Measurements from ENCODE around the gene PIGU.

DNA sequence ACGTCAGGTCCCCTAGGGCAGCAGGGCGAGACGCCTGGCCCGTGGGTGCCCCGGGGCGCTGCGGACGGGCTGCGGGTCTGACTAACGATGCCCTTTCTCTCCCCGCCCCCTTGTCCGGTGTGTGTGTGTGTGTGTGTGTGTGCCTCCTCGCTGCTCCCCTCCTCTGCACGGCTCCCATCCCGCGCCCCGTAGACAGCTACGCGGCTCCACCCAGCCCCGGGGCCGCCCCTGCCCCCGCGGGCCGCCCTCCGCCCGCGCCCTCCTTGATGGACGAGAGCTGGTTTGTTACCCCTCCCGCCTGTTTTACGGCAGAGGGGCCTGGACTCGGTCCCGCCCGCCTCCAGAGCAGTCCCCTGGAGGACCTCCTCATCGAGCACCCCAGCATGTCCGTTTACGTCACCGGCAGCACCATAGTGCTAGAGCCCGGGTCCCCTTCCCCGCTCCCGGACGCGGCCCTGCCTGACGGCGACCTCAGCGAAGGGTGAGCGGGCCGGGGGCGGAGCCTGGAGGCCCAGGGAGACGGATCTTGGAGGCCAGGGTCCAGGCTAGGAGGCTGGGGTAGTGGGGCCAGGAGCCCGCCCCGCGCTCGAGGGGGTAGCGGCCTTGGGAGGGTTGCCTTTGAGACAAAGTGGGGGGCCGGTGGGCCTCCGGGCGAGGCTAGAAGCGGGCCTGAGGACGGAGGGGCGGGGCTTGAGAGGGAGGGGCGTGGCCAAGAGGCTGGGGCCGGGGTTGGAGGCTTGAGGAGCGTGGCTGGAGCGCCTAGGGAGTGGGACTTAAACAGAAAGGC, 32.3 kb upstream of the PIGU start:
- TF ChIP-seq, protein P1, sequence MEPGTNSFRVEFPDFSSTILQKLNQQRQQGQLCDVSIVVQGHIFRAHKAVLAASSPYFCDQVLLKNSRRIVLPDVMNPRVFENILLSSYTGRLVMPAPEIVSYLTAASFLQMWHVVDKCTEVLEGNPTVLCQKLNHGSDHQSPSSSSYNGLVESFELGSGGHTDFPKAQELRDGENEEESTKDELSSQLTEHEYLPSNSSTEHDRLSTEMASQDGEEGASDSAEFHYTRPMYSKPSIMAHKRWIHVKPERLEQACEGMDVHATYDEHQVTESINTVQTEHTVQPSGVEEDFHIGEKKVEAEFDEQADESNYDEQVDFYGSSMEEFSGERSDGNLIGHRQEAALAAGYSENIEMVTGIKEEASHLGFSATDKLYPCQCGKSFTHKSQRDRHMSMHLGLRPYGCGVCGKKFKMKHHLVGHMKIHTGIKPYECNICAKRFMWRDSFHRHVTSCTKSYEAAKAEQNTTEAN (CRISPR knock-in tag; conservative IDR thresholded peaks at IDR 0.05), result no peak
- TF ChIP-seq HNRNPLL (IDR thresholded peaks at IDR 0.05; ENCODE audit: low read depth, low read length, poor library complexity, severe bottlenecking), result peak; percentile 26
- TF ChIP-seq, protein P2, sequence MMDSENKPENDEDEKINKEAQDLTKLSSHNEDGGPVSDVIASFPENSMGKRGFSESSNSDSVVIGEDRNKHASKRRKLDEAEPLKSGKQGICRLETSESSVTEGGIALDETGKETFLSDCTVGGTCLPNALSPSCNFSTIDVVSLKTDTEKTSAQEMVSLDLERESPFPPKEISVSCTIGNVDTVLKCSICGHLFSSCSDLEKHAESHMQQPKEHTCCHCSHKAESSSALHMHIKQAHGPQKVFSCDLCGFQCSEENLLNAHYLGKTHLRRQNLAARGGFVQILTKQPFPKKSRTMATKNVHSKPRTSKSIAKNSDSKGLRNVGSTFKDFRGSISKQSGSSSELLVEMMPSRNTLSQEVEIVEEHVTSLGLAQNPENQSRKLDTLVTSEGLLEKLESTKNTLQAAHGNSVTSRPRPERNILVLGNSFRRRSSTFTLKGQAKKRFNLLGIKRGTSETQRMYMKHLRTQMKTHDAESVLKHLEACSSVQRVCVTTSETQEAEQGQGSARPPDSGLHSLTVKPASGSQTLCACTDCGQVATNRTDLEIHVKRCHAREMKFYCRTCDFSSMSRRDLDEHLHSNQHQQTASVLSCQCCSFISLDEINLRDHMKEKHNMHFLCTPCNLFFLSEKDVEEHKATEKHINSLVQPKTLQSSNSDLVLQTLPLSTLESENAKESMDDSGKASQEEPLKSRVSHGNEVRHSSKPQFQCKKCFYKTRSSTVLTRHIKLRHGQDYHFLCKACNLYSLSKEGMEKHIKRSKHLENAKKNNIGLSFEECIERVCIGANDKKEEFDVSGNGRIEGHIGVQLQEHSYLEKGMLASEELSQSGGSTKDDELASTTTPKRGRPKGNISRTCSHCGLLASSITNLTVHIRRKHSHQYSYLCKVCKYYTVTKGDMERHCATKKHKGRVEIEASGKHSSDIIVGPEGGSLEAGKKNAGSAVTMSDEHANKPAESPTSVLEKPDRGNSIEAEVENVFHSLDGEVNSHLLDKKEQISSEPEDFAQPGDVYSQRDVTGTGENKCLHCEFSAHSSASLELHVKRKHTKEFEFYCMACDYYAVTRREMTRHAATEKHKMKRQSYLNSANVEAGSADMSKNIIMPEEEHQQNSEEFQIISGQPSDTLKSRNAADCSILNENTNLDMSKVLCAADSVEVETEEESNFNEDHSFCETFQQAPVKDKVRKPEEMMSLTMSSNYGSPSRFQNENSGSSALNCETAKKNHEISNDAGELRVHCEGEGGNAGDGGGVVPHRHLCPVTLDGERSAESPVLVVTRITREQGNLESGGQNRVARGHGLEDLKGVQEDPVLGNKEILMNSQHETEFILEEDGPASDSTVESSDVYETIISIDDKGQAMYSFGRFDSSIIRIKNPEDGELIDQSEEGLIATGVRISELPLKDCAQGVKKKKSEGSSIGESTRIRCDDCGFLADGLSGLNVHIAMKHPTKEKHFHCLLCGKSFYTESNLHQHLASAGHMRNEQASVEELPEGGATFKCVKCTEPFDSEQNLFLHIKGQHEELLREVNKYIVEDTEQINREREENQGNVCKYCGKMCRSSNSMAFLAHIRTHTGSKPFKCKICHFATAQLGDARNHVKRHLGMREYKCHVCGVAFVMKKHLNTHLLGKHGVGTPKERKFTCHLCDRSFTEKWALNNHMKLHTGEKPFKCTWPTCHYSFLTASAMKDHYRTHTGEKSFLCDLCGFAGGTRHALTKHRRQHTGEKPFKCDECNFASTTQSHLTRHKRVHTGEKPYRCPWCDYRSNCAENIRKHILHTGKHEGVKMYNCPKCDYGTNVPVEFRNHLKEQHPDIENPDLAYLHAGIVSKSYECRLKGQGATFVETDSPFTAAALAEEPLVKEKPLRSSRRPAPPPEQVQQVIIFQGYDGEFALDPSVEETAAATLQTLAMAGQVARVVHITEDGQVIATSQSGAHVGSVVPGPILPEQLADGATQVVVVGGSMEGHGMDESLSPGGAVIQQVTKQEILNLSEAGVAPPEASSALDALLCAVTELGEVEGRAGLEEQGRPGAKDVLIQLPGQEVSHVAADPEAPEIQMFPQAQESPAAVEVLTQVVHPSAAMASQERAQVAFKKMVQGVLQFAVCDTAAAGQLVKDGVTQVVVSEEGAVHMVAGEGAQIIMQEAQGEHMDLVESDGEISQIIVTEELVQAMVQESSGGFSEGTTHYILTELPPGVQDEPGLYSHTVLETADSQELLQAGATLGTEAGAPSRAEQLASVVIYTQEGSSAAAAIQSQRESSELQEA (CRISPR knock-in tag; IDR thresholded peaks at IDR 0.05; ENCODE audit: not compliant biosample characterization), result no peak
- TF ChIP-seq, protein P3, sequence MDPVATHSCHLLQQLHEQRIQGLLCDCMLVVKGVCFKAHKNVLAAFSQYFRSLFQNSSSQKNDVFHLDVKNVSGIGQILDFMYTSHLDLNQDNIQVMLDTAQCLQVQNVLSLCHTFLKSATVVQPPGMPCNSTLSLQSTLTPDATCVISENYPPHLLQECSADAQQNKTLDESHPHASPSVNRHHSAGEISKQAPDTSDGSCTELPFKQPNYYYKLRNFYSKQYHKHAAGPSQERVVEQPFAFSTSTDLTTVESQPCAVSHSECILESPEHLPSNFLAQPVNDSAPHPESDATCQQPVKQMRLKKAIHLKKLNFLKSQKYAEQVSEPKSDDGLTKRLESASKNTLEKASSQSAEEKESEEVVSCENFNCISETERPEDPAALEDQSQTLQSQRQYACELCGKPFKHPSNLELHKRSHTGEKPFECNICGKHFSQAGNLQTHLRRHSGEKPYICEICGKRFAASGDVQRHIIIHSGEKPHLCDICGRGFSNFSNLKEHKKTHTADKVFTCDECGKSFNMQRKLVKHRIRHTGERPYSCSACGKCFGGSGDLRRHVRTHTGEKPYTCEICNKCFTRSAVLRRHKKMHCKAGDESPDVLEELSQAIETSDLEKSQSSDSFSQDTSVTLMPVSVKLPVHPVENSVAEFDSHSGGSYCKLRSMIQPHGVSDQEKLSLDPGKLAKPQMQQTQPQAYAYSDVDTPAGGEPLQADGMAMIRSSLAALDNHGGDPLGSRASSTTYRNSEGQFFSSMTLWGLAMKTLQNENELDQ (CRISPR knock-in tag; IDR thresholded peaks at IDR 0.05; ENCODE audit: borderline replicate concordance), result no peak
- no peak for TF ChIP-seq CREB1 (IDR thresholded peaks at IDR 0.05)
- no peak for TF ChIP-seq CREB1 (CRISPR knock-in tag; IDR thresholded peaks at IDR 0.05)
- TF ChIP-seq, protein P4, sequence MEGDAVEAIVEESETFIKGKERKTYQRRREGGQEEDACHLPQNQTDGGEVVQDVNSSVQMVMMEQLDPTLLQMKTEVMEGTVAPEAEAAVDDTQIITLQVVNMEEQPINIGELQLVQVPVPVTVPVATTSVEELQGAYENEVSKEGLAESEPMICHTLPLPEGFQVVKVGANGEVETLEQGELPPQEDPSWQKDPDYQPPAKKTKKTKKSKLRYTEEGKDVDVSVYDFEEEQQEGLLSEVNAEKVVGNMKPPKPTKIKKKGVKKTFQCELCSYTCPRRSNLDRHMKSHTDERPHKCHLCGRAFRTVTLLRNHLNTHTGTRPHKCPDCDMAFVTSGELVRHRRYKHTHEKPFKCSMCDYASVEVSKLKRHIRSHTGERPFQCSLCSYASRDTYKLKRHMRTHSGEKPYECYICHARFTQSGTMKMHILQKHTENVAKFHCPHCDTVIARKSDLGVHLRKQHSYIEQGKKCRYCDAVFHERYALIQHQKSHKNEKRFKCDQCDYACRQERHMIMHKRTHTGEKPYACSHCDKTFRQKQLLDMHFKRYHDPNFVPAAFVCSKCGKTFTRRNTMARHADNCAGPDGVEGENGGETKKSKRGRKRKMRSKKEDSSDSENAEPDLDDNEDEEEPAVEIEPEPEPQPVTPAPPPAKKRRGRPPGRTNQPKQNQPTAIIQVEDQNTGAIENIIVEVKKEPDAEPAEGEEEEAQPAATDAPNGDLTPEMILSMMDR (CRISPR knock-in tag; IDR thresholded peaks at IDR 0.05), result no peak
- TF ChIP-seq, protein P5, sequence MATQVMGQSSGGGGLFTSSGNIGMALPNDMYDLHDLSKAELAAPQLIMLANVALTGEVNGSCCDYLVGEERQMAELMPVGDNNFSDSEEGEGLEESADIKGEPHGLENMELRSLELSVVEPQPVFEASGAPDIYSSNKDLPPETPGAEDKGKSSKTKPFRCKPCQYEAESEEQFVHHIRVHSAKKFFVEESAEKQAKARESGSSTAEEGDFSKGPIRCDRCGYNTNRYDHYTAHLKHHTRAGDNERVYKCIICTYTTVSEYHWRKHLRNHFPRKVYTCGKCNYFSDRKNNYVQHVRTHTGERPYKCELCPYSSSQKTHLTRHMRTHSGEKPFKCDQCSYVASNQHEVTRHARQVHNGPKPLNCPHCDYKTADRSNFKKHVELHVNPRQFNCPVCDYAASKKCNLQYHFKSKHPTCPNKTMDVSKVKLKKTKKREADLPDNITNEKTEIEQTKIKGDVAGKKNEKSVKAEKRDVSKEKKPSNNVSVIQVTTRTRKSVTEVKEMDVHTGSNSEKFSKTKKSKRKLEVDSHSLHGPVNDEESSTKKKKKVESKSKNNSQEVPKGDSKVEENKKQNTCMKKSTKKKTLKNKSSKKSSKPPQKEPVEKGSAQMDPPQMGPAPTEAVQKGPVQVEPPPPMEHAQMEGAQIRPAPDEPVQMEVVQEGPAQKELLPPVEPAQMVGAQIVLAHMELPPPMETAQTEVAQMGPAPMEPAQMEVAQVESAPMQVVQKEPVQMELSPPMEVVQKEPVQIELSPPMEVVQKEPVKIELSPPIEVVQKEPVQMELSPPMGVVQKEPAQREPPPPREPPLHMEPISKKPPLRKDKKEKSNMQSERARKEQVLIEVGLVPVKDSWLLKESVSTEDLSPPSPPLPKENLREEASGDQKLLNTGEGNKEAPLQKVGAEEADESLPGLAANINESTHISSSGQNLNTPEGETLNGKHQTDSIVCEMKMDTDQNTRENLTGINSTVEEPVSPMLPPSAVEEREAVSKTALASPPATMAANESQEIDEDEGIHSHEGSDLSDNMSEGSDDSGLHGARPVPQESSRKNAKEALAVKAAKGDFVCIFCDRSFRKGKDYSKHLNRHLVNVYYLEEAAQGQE (IDR thresholded peaks at IDR 0.05; ENCODE audit: borderline replicate concordance in 1 of 2, low read depth in 1 of 2, low read length in 2 of 2), result no peak
- TF ChIP-seq POLR2A (IDR thresholded peaks at IDR 0.05; ENCODE audit: insufficient read depth in 1 of 2, low read depth in 2 of 2, low read length in 2 of 2), result peak in 1 of 2 experiments; percentile 5; a peak in 1 of 4 replicates
- TF ChIP-seq ZNF232 (CRISPR knock-in tag; IDR thresholded peaks at IDR 0.05; ENCODE audit: borderline replicate concordance), result no peak
- TF ChIP-seq ARHGAP35 (CRISPR knock-in tag; IDR thresholded peaks at IDR 0.05; ENCODE audit: borderline replicate concordance), result no peak
- no peak for TF ChIP-seq ZSCAN21 (CRISPR knock-in tag; IDR thresholded peaks at IDR 0.05; ENCODE audit: borderline replicate concordance)
- TF ChIP-seq PRPF4 (IDR thresholded peaks at IDR 0.05; ENCODE audit: low read depth, low read length, poor library complexity, severe bottlenecking), result no peak
- TF ChIP-seq NCOA5 (CRISPR knock-in tag; IDR thresholded peaks at IDR 0.05), result no peak
